ENCODE results near the gene INPP5D.
"Not testable (repeated sequence)": the region's sequence is repeated elsewhere in the genome, so short reads cannot be mapped to it uniquely, and the experiment has no call there.

The INPP5D gene

DNA sequence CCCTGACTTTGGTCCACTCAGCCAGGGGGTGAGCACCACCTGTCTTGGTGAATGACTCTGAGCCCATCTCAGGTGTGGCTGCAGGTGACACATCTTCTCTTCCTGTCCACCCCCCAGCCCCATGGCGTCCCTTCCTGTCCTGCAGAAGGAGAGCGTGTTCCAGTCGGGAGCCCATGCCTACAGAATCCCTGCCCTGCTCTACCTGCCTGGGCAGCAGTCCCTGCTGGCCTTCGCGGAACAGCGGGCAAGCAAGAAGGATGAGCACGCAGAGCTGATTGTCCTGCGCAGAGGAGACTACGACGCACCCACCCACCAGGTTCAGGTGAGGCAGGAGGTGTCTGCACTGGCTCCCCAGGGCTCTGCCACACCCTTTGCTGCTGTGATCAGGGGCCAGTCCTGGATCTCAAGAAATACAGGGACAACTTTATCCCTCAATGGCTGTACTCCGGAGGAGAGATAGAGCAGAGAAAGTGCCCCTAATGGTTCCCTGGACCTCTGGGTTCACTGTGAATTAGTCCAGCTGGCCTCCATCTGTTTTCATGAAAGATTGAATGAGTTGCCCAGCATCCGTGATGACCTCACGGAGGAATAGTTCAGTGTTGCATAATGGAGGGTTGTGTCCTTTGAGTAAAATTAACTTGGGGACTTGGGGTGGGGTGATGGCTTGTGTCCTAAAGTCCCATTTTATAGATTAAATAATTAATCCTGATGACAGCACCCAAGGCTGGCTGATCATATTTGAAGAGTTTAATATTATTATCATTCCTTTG, 27.4 kb upstream of the INPP5D start, which contains the start of gene NEU2:
Gene NEU2 (plus strand): TSS at position 122 of the 770 bp plus-strand sequence. CDS start 0 bp downstream, at position 122.
- no peak for DNase-seq (ENCODE audit: low read depth in 2 of 2)

DNA sequence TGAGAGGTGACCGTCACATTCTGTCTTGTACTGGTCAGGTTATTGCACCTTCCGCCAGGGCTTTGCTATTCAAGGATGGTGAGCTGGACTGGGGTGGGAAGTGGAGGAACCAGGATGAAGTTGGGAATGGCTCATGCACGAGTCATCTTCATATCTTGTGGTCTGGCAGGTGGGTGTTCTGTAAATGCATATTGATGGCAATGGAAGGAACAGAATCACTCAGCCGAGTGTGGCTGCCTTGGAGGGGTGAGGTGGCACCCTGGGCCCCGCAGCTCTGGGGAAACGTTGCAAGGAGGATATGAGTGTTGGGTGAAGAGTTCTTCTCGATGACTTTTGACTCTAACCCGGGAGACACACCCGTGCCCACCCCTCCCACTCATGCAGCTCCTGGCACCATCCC, 26.5 kb upstream of the INPP5D start:
- no peak for DNase-seq (ENCODE audit: low read depth in 2 of 2)

DNA sequence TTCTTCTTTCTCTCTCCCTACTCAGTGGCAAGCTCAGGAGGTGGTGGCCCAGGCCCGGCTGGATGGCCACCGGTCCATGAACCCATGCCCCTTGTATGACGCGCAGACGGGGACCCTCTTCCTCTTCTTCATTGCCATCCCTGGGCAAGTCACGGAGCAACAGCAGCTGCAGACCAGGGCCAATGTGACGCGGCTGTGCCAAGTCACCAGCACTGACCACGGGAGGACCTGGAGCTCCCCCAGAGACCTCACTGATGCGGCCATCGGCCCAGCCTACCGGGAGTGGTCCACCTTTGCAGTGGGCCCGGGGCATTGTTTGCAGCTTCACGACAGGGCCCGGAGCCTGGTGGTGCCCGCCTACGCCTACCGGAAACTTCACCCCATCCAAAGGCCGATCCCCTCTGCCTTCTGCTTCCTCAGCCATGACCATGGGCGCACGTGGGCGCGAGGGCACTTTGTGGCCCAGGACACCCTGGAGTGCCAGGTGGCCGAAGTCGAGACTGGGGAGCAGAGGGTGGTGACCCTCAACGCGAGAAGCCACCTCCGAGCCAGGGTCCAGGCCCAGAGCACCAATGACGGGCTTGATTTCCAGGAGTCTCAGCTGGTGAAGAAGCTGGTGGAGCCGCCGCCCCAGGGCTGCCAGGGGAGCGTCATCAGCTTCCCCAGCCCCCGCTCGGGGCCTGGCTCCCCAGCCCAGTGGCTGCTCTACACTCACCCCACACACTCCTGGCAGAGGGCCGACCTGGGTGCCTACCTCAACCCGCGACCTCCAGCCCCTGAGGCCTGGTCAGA, 25.9 kb upstream of the INPP5D start:
- DNase-seq (ENCODE audit: low read depth in 2 of 2), result no peak

DNA sequence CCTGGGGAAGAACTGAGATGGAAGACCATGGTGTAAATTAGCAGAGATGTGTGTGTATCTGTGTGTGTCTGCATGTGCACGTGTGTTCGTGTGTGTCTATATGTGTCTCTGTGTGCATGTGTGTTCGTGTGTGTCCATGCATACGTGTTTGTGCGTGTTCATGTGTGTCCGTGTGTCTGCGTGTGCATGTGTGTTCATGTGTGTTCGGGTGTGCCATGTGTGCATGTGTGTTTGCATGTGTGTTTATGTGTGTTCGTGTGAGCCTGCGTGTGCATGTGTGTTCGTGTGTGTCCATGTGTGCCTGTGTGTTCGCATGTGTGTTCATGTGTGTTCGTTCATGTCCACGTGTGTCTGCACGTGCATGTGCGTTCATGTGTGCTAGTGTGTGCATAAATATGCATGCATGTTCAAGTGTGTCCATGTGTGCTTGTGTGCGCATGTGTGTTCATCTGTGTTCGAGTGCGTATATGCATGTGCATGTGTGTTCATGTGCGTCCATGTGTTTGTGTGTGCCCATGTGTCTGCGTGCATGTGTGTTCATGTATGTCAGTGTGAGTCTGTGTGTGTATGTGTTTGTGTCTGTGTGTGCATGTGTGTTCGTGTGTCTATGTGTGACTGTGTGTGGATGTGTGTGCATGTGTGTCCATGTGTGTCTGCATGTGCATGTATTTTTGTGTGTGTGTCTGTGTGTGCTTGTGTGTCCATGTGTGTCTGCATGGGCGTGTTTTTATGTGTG, 24.5 kb upstream of the INPP5D start:
- DNase-seq (ENCODE audit: low read depth in 2 of 2), result no peak

- no peak for DNase-seq (ENCODE audit: low read depth in 2 of 2)
These were observed 23.8 kb upstream of the INPP5D start for GRCh38 chr2:233036162-233036838.

DNA sequence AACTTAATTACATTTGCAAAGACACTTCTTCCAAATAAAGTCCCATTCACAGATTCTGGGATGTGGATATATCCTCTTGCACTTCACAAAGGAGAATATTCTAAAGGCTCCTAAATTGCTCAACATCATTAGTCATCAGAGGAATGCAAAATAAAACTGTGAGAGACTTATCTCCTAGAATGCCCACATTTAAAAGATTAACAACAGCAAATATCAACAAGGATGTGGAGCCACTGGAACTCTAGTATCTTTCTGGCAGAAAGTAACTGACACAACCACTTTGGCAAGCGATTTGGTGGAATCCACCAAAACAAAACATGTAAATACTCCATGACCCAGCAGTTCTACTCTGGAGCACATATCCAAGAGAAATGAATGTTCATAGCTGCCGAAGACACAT, 23.1 kb upstream of the INPP5D start:
- no peak for DNase-seq (ENCODE audit: low read depth in 2 of 2)

- no peak for DNase-seq (ENCODE audit: low read depth in 2 of 2)
These were observed 20.8 kb upstream of the INPP5D start for GRCh38 chr2:233039212-233039845.

DNA sequence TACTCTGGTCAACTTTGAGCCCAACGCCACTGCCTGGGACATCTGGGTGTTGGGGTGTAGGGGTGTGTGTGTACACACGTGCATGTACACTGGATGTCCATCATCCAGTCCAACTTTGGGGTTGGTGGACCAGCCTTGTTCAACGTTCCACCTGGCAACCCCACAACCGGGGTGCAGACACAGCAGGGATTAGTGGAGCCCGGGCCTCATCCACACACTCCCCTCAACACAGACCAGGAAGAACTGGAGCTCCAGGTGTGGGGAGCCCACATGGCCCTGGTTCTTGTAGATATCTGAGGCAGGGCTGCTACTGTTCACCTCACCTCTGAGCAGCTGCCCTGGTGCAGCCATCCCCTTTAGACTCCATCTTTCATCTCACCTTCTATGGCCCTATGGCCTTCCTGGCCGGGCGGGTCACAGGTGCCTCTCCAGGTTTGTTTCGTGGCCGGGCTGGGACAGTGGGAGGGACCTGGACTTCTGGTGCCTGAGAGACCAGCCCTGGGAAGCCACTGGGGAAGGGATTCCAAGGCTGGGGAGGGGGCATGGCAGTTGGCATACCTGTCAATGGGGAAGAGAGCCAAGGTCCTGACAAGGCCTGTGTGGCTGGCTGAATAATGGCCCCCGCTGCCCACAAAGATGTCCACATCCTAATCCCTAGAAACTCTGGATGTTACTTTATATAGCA, 20.2 kb upstream of the INPP5D start:
- DNase-seq (ENCODE audit: low read depth in 2 of 2), result no peak

GRCh38 chr2:233040571-233040970, 19.6 kb upstream of the INPP5D start:
- no peak for DNase-seq (ENCODE audit: low read depth in 2 of 2)

DNA sequence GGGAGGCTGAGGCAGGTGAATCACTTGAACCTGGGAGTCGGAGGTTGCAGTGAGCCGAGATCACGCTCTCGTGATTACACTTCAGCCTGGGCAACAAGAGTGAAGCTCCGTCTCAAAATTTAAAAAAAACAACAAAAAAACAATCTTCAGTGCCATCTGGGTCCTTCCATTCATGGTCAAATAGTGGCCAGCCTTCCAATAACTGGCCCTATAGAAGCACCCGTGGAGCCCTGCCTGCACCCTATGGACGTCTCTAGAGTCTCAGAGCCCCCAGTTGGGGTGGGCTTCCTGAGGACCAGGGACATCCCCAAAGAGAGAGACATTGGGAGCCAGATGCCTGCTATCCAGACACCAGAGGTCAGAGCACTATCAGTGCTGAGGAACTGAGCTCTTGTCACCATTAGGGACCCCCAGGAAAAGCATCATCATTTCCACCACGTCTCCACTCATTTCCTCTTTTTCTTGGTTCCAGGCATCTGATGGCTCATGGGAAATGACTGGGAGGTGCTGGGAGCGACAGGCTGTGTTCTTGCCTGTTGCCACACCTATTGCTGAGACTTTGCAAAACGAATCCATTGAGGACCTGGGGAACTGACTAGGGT, 18.3 kb upstream of the INPP5D start:
- no peak for DNase-seq (ENCODE audit: low read depth in 2 of 2)

GRCh38 chr2:233042549-233042948, 17.6 kb upstream of the INPP5D start:
- no peak for DNase-seq (ENCODE audit: low read depth in 2 of 2)

GRCh38 chr2:233044974-233045605, 15.1 kb upstream of the INPP5D start:
- DNase-seq (ENCODE audit: low read depth in 2 of 2), result no peak

DNA sequence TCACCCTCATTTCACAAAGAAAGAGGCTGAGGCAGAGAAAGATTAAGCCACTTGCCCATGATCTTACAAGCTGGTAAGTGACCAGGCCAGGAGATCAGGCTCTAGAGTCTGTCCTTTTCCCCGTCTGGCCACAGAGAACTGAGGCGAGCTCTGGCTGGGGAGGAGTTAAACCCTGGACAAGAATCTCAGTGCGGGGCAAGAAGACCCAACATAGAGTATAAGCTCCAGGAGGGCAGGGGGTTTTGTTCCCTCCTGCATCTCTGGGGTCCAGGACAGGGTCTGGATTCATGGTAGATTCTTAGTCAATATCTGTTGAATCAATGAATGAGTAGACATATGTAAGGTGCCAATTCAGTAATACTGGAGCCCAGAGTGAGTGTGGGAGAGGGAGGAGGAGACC, 12.9 kb upstream of the INPP5D start:
- DNase-seq (ENCODE audit: low read depth in 2 of 2), result no peak

GRCh38 chr2:233047667-233048066, 12.5 kb upstream of the INPP5D start:
- no peak for DNase-seq (ENCODE audit: low read depth in 2 of 2)

DNA sequence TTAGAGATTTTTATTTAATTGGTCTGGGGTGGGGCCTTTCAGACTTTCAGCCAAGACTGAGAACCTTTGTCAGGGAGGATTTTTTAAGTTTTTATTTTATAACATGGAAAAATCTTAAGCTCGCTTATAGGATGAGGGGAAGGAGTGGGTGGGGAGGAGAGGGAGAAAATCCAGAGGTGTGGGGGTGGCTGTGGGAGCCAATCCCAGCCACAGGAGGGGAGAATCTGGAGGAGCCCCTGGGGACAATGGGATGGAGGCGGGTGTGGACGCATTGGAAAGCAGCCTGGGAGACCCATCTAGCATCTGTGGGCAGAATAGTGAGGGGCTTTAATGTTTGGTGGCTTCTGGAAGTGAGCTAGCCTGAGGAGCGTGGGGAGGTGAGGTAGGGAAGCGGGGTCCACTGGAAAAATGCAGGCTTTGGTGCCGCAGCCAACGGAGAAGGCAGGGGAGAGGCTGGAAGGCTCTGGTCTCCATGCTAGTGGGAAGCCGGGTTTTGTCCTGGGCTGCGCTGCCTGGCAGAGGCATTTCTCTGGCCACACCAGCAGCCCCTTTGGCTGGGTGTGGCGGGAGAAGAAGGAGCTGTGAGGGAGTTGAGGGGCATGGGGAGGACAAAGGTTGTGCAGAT, 11.5 kb upstream of the INPP5D start:
- DNase-seq (ENCODE audit: low read depth in 2 of 2), result no peak

DNA sequence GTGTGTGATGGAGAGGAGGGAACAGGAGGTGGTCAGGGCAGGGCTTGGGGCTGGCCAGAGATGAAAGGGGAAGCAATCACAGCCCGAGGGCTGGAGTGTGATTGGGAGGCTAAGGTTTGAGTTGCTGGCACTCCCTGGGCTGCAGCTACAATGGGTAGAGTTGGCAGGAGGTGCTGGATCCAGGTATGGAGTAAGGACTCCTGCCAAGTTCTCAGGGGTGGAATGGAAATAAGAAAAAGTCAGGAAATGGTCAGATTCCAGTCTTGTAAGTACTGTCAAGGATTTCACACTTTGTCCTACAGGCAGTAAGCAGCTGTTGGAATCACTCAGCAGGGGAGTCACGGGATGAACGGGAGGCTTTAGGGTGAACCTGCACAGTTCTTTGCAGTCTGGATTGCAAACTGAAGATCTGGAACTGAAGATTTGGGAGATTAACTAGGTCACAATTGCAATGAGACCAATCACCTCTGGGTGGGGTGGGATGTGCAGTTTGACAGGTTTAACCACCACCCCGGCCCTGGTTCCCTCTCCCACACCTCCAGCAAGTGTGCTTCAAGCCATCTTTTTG, 10.9 kb upstream of the INPP5D start:
- no peak for DNase-seq (ENCODE audit: low read depth in 2 of 2)

DNA sequence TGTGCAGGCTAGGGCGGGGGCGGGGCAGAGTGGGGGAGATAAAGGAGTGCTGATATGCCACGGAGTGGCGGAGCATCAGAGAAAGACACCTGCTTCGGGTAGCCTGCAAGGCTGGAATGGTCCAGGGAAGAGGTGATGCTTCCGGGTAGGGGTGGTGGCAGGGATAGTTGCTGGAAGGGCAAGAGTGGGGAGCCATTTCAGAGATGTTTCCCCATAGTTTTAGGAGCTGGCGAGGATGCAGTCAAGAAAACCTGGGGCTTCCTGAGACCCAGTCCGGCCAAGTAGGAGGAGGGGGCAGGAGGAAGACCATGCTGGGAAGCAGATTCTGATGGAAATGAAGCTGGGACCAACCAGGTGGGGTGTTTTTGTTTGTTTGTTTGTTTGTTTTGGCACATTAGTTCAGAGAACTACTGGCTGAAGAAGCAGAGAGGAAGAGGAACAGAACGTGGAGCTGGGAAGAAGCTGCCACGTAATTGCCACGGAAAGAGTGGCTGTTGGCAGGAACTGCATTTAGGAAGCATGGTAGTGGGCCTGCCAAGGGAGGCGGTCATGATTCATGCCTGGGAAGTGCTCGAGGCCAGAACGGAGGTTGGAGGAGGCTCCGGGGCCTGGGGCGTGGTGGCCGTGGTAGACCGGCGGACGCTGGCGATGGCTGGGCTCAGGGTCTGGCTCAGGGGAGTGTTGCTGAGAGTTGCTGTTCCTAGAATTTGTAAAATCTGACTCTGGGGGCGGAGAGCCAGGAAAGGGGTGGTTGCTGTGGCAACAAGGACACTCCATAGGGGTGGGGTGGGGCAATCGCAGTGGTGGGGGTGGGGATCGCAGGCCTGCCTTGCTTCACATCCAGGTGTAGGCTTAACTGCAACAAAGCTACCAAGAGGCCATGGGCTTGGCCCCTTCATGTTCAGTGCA, 8.6 kb upstream of the INPP5D start:
- no peak for DNase-seq (ENCODE audit: low read depth in 2 of 2)

DNA sequence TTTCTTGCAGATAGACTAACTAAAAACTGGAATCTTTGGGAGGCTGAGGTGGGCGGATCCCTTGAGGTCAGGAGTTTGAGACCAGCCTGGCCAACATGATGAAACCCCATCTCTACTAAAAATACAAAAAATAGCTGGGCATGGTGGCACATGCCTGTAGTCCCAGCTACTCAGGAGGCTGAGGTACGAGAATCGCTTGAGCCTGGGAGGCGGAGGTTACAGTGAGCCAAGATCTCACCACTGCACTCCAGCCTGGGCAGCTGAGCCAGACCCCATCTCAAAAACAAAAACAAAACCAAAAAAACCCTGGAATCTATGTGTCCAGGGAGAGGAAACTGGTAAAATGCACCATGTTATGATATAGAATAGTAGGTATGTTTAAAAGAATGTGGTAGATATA, 7.6 kb upstream of the INPP5D start:
- not testable (repeated sequence) for DNase-seq (ENCODE audit: low read depth in 2 of 2)

Measured in stimulated activated CD8-positive, alpha-beta memory T cell treated with anti-CD3 and anti-CD28 coated beads, Interleukin-7, amount 100 ng/mL, for 4 hours (primary cell).